Body of pancreas (tissue), 4 donors: ENCODE results near the gene NHSL1. TPM values are rescaled to one million over a fixed set of nuclear protein-coding genes. Genes with fewer than 3 reads are reported as not detected.

ENCODE experiments used
- ATAC-seq: fragments of 150-250 bp; one replicate; pipeline ENCODE4 v1.9.1; 2016
- DNase-seq, 4 donors: peaks; one replicate each; pipeline ENCODE4 v3.0.0-alpha.2; 2019
- H3K27ac ChIP-seq, 4 donors: fragments of 200-600 bp; sonication (generic); 1 replicate in 3 of 4; 2 replicates in 1 of 4; pipeline versions ENCODE4 v1.5.1 to v1.6.1; 2016 to 2019; ENCODE audit warnings: mild to moderate bottlenecking in 1 of 4, mixed read lengths in 1 of 4, moderate library complexity in 1 of 4
- H3K27me3 ChIP-seq, 2 donors: fragments of 200-600 bp; sonication (generic); one replicate each; pipeline ENCODE4 v1.6.0; 2016; ENCODE audit warnings: mild to moderate bottlenecking in 1 of 2
- H3K36me3 ChIP-seq, 2 donors: fragments of 200-600 bp; sonication (generic); replicated peaks in 1 of 2; 2 replicates each; pipeline ENCODE4 v1.5.1; 2016; ENCODE audit warnings: low read depth in 2 of 2; ENCODE audit not compliant: insufficient read depth in 1 of 2
- H3K4me1 ChIP-seq: fragments of 200-600 bp; sonication (generic); one replicate; pipeline ENCODE4 v1.6.0; 2016
- H3K4me3 ChIP-seq, 2 donors: fragments of 200-600 bp; sonication (generic); 1 replicate in 1 of 2; 2 replicates in 1 of 2; pipeline ENCODE4 v1.5.1; 2016 to 2019
- H3K9me3 ChIP-seq, 3 donors: fragments of 200-600 bp; sonication (generic); 1 replicate in 2 of 3; 2 replicates in 1 of 3; pipeline ENCODE4 v1.5.1; 2016
- CTCF ChIP-seq, 7 experiments: fragments of 450-650 bp in 4 of 7; fragments of 200-600 bp in 3 of 7; sonication (generic) in 3 of 7; IDR thresholded peaks; one replicate each; pipeline ENCODE4 v1.5.1; 2016 to 2019; ENCODE audit warnings: antibody characterized with exemption in 7 of 7
- POLR2A ChIP-seq, 3 donors: fragments of 450-650 bp; IDR thresholded peaks; one replicate each; pipeline ENCODE4 v1.6.1; 2016; ENCODE audit warnings: antibody characterized with exemption in 3 of 3, mild to moderate bottlenecking in 2 of 3
- WGBS, 2 donors: methylation state at CpG; one replicate each; pipeline ENCODE4 v1.1.5; 2017; 5-methylcytosine and 5-hydroxymethylcytosine counted together
- intact Hi-C: fragments of 100-400 bp; cut with DNase I; formaldehyde crosslinking; loops from one replicate; pipeline ENCODE4 v1.15.1; 2023
- total RNA-seq, 2 donors: library from RNA; depleted of rRNA; stranded (reverse); fragments of >200 nt; gene quantifications; one replicate each; pipeline ENCODE4 v1.1.0, GENCODE V29; 2016

NHSL1 gene
- total RNA-seq, 2 donors from 2014 or later = 5.2 to 7.3 TPM

DNA sequence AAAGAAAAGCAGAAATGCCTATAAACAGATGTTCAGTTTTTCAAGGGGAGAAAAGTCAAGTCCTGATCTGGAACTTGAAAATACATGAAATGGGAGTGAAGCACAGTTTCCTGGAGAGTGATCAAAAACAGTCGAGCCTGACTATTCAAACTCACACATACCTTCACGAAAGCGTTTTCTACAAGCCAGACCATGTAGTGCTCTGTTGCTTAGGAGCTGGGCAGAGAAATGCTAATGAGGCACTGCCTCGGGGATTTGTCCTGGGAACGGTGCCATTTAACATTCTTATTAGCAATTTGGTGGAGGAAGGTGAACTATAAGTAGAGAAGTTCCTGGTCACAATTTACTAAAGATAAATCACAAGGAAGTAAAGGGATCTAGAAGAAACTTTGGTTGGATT lies 5.9 kb downstream of the NHSL1 start:
- Histone ChIP-seq H3K27me3 (no peaks in the 10 kb centered on the region), H3K4me3 (no peak overlapping the region), H3K27ac (peak overlapping the region in 3 of 4 donors; percentile 46 to 65 (median 52)), H3K36me3 (no peaks in the 10 kb centered on the region), H3K9me3 (no peaks in the 10 kb centered on the region), H3K4me1 (peaks cover 43% of the 10 kb centered on the region)
- peak; percentile 77 for ATAC-seq
- DNase-seq = peak; percentile 38 to 52 (median 49)
- 7% methylated on average over 5 of the region's 5 CpGs for WGBS, 2 donors
- intact Hi-C loops = no loop called here
- TF ChIP-seq POLR2A (IDR thresholded peaks at IDR 0.05) (no peak), CTCF (IDR thresholded peaks at IDR 0.05) (no peak)

- no peak for DNase-seq
- Histone ChIP-seq H3K9me3 (no peaks in the 10 kb centered on the region), H3K4me3 (no peak overlapping the region), H3K4me1 (peaks cover 38% of the 10 kb centered on the region), H3K27me3 (no peaks in the 10 kb centered on the region), H3K36me3 (no peaks in the 10 kb centered on the region), H3K27ac (peak overlapping the region in 2 of 4 donors; percentile 52 to 65)
- intact Hi-C loops = no loop called here
- TF ChIP-seq CTCF (IDR thresholded peaks at IDR 0.05) = no peak
- no peak for TF ChIP-seq POLR2A (IDR thresholded peaks at IDR 0.05)
- ATAC-seq = no peak
- WGBS, 2 donors = 27 to 28% methylated on average over 2 of the region's 2 CpGs
Observed at GRCh38 chr6:138492871-138493270, 6.4 kb downstream of the NHSL1 start.

DNA sequence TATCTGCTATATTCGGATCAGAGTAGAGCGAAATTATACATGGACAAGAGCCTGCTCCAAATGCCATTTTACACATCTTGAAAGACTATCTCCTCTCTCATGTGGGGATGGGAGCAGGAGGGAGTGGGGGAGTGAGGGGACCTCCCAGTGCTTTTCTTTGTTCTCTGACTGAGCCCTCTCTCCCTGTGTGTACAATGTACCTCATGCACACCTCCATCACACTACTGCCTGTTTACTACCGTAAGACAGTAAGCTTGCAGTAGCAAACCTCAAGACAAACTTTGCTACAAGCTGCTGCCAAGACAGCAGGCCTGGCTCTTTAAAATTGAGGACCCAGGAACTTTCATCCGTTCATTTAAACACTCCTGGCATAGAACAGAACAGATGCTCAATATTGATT lies 7.2 kb downstream of the NHSL1 start:
- DNase-seq (no peak), ATAC-seq (no peak)
- peaks cover 34% of the 10 kb centered on the region for H3K4me1 ChIP-seq
- no peaks in the 10 kb centered on the region for H3K9me3 ChIP-seq
- no peak for TF ChIP-seq POLR2A (IDR thresholded peaks at IDR 0.05)
- TF ChIP-seq CTCF (IDR thresholded peaks at IDR 0.05) = no peak
- WGBS, 2 donors = 40 to 46% methylated on average over 4 of the region's 4 CpGs
- no peaks in the 10 kb centered on the region for H3K27me3 ChIP-seq
- no peaks in the 10 kb centered on the region for H3K36me3 ChIP-seq
- H3K4me3 ChIP-seq = no peak overlapping the region
- intact Hi-C loops = no loop called here
- no peak overlapping the region for H3K27ac ChIP-seq

- 68 to 72% methylated on average over 1 of the region's 1 CpG for WGBS, 2 donors
- no peaks in the 10 kb centered on the region for H3K36me3 ChIP-seq
- ATAC-seq = no peak
- peak overlapping the region in 1 of 4 donors; percentile 17 for H3K27ac ChIP-seq
- intact Hi-C loops = no loop called here
- no peak for DNase-seq
- H3K4me1 ChIP-seq = peaks cover 38% of the 10 kb centered on the region
- H3K4me3 ChIP-seq = no peak overlapping the region
- TF ChIP-seq POLR2A (IDR thresholded peaks at IDR 0.05) (no peak), CTCF (IDR thresholded peaks at IDR 0.05) (no peak)
- H3K9me3 ChIP-seq = no peaks in the 10 kb centered on the region
- no peaks in the 10 kb centered on the region for H3K27me3 ChIP-seq
Observed at GRCh38 chr6:138491017-138491416, 8.3 kb downstream of the NHSL1 start.

DNA sequence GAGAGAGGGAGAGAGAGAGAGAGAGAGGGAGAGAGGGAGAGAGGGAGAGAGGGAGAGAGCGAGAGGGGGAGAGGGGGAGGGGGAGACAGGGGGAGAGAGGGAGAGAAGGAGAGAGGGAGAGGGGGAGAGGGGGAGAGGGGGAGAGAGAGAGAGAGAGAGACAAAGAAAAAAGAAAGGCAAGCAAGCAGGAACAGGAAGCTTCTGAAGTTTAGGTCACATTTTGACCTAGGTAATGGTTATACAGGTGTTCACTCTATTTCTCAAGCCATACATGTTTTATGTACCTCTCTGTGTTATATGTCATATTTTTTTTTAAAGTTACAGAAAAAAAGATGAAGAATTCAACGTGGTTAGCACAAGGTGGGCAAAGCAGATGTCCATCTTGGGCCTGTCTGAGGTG lies 9.4 kb downstream of the NHSL1 start:
- DNase-seq (no peak), ATAC-seq (no peak)
- Histone ChIP-seq H3K4me1 (peaks cover 44% of the 10 kb centered on the region), H3K27me3 (no peaks in the 10 kb centered on the region), H3K4me3 (no peak overlapping the region), H3K36me3 (no peaks in the 10 kb centered on the region), H3K9me3 (no peaks in the 10 kb centered on the region), H3K27ac (no peak overlapping the region)
- TF ChIP-seq POLR2A (IDR thresholded peaks at IDR 0.05) = no peak
- TF ChIP-seq CTCF (IDR thresholded peaks at IDR 0.05) = no peak
- intact Hi-C loops = no loop called here
- WGBS, 2 donors = 88 to 100% methylated on average over 1 to 2 of the region's 2 CpGs
